DND-41 (cell line): ENCODE results near the gene SLC44A3.

ENCODE experiments used
- ATAC-seq: fragments of 200-7000 bp; cut with Tn5 transposase; 3 replicates; pipeline ENCODE4 v1.9.1; 2021; ENCODE audit warnings: low read depth; ENCODE audit not compliant: insufficient read depth
- DNase-seq: peaks from one replicate; pipeline ENCODE4 v3.0.0-alpha.2; 2020
- H2AFZ ChIP-seq: 2 replicates; pipeline ENCODE4 v1.6.0; 2012; ENCODE audit warnings: low read depth, low read length
- H3K27ac ChIP-seq: 2 replicates; pipeline ENCODE4 v1.5.1; 2012; ENCODE audit warnings: low read length, inconsistent platforms
- H3K27me3 ChIP-seq: fragments of 200-600 bp; sonication (generic); 2 replicates; pipeline ENCODE4 v1.6.0; 2012; ENCODE audit warnings: low read length, mild to moderate bottlenecking, inconsistent platforms; ENCODE audit not compliant: insufficient read depth, poor library complexity
- H3K36me3 ChIP-seq: 2 replicates; pipeline ENCODE4 v1.5.1; 2012; ENCODE audit warnings: low read length, inconsistent platforms; ENCODE audit not compliant: insufficient read depth
- H3K4me1 ChIP-seq: 2 replicates; pipeline ENCODE4 v1.5.1; 2012; ENCODE audit warnings: mild to moderate bottlenecking, low read length; ENCODE audit not compliant: insufficient read depth
- H3K4me2 ChIP-seq: 2 replicates; pipeline ENCODE4 v1.6.0; 2012; ENCODE audit warnings: mild to moderate bottlenecking, moderate library complexity, low read length, inconsistent platforms; ENCODE audit not compliant: insufficient read depth
- H3K4me3 ChIP-seq, 2 experiments: fragments of 200-600 bp in 1 of 2; shearing (Covaris generic) in 1 of 2; 2 replicates each; pipeline ENCODE4 v1.5.1; 2012 to 2016; ENCODE audit warnings: inconsistent platforms in 2 of 2, low read length in 2 of 2, mild to moderate bottlenecking in 2 of 2, low read depth in 1 of 2, moderate library complexity in 1 of 2
- H3K79me2 ChIP-seq: 2 replicates; pipeline ENCODE4 v1.6.0; 2012; ENCODE audit warnings: low read length, inconsistent platforms; ENCODE audit not compliant: insufficient read depth
- H3K9ac ChIP-seq: 2 replicates; pipeline ENCODE4 v1.6.0; 2012; ENCODE audit warnings: low read depth, mild to moderate bottlenecking, inconsistent platforms, low read length, moderate library complexity
- H3K9me3 ChIP-seq: 2 replicates; pipeline ENCODE4 v1.5.1; 2012; ENCODE audit warnings: low read length, moderate library complexity, mild to moderate bottlenecking, inconsistent platforms; ENCODE audit not compliant: insufficient read depth, severe bottlenecking
- H4K20me1 ChIP-seq: 2 replicates; pipeline ENCODE4 v1.6.0; 2012; ENCODE audit warnings: low read length; ENCODE audit not compliant: insufficient read depth
- CTCF ChIP-seq: IDR thresholded peaks from 2 replicates; pipeline ENCODE4 v1.5.1; 2012; ENCODE audit warnings: borderline replicate concordance, low read length, moderate library complexity, mild to moderate bottlenecking; ENCODE audit not compliant: poor library complexity, severe bottlenecking; ENCODE audit errors: extremely low read depth
- EZH2 ChIP-seq: IDR thresholded peaks from 3 replicates; pipeline ENCODE4 v1.6.1; 2012; ENCODE audit warnings: borderline replicate concordance, low read depth, mild to moderate bottlenecking, moderate library complexity, low read length, inconsistent platforms; ENCODE audit not compliant: severe bottlenecking

The SLC44A3 gene

GRCh38 chr1:94820936-94821335 is 779 bp downstream of the SLC44A3 start:
- Histone ChIP-seq H3K4me3 (no peak overlapping the region), H3K9ac (no peak overlapping the region), H3K27ac (no peak overlapping the region), H3K36me3 (no peaks in the 10 kb centered on the region), H2AFZ (no peak overlapping the region), H4K20me1 (no peaks in the 10 kb centered on the region), H3K4me1 (no peaks in the 10 kb centered on the region), H3K4me2 (no peak overlapping the region), H3K9me3 (no peaks in the 10 kb centered on the region), H3K79me2 (no peaks in the 10 kb centered on the region), H3K27me3 (peaks cover 7% of the 10 kb centered on the region)
- DNase-seq, result no peak
- ATAC-seq, result no peak
- no peak for TF ChIP-seq CTCF
- no peak for TF ChIP-seq EZH2

GRCh38 chr1:94821636-94822305 is 1.6 kb downstream of the SLC44A3 start:
- Histone ChIP-seq H3K9me3 (no peaks in the 10 kb centered on the region), H3K27ac (no peak overlapping the region), H3K4me1 (no peaks in the 10 kb centered on the region), H3K27me3 (peaks cover 7% of the 10 kb centered on the region), H3K79me2 (no peaks in the 10 kb centered on the region), H3K36me3 (no peaks in the 10 kb centered on the region), H2AFZ (no peak overlapping the region), H3K9ac (no peak overlapping the region), H3K4me3 (no peak overlapping the region), H4K20me1 (no peaks in the 10 kb centered on the region), H3K4me2 (no peak overlapping the region)
- TF ChIP-seq EZH2, result no peak
- no peak for TF ChIP-seq CTCF
- DNase-seq (no peak), ATAC-seq (no peak)

GRCh38 chr1:94823116-94823515 is 3.0 kb downstream of the SLC44A3 start:
- Histone ChIP-seq H3K9ac (no peak overlapping the region), H2AFZ (no peak overlapping the region), H3K36me3 (no peaks in the 10 kb centered on the region), H3K27me3 (peaks cover 7% of the 10 kb centered on the region), H3K27ac (no peak overlapping the region), H3K4me2 (no peak overlapping the region), H4K20me1 (no peaks in the 10 kb centered on the region), H3K4me3 (no peak overlapping the region), H3K9me3 (no peaks in the 10 kb centered on the region), H3K79me2 (no peaks in the 10 kb centered on the region), H3K4me1 (no peaks in the 10 kb centered on the region)
- DNase-seq, result no peak
- no peak for ATAC-seq
- no peak for TF ChIP-seq CTCF
- TF ChIP-seq EZH2, result no peak

- Histone ChIP-seq H3K4me2 (no peak overlapping the region), H3K9ac (no peak overlapping the region), H3K9me3 (no peaks in the 10 kb centered on the region), H3K27me3 (peaks cover 7% of the 10 kb centered on the region), H3K4me3 (no peak overlapping the region), H3K79me2 (no peaks in the 10 kb centered on the region), H3K27ac (no peak overlapping the region), H3K36me3 (no peaks in the 10 kb centered on the region), H4K20me1 (no peaks in the 10 kb centered on the region), H3K4me1 (no peaks in the 10 kb centered on the region), H2AFZ (no peak overlapping the region)
- no peak for TF ChIP-seq CTCF
- no peak for TF ChIP-seq EZH2
- DNase-seq, result no peak
- no peak for ATAC-seq
These were observed 5.8 kb downstream of the SLC44A3 start for GRCh38 chr1:94825936-94826335.
